NAMALWA (cell line): ENCODE results near the gene RTN1.
A peak's percentile ranks its signal among the peaks of the same experiment; 100 is the strongest.
"Not testable (repeated sequence)": the region's sequence is repeated elsewhere in the genome, so short reads cannot be mapped to it uniquely, and the experiment has no call there.

Experiments used
- DNase-seq: peaks from one replicate; pipeline ENCODE4 v3.0.0-alpha.2; 2015; ENCODE audit warnings: low spot score

RTN1 gene

DNA sequence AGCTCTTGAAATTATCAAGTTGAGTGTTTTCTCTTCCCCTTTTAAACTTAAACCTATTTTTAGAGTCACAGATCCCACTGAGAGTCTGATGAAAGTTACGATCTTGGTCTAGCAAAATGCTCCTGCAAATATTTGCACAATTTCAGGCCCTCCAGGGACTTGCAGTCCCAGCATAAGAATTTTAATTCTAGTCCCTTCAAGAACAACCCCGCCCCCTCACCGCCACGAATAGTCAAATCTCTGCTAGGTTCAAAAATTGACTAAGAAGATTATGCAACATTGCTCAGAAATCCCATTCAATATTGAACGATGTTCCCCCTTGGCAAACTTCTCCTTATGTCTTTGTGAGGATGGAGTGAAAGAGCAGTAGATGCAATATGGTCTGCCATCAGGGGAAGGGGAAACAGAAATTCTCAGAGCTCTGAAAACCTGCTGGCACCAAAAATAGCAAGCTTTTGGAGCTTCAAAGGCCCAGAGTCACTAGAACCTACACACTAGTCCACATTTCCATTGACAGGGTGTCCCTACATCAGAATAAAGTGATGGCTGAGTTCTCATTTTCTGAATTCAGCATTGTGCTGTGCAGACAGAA lies 166.4 kb downstream of the RTN1 start:
- no peak for DNase-seq

DNA sequence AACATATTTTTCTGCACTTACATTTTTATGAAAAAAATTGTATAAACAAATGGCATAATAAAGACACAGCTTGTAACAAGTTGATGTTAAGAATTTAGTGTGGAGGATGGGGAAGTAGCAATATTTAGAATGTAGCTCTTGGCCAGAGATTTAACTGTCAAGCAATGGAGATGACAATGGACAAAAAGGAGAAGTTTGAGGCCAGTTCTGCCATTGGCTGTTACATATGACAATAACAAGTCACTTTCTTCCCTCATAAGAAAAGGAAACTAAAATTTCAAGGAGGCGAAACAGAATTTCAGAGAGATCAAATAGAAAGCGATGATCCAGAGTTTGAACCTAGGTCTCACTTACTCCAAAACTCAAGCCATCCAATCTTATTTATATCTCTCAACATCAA lies 171.1 kb downstream of the RTN1 start:
- no peak for DNase-seq

DNA sequence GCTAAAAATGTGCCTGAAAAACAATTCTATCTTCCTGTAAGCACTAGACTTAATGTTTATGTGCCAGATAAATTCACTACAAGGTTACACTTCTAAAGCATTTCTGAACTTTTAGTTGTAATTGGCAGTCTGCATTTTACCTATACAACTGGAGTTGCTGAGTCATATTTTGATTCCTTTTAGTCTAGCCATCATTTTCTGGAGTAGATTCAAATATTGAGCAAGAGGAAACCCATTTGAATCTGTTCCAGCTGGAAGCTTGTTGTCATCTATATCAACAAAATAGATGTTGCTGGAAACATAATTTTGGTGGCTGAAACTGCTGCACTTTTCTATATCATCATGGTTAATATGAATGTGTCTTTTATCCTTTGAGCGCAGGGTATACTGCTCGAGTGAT lies 171.8 kb downstream of the RTN1 start:
- no peak for DNase-seq

DNA sequence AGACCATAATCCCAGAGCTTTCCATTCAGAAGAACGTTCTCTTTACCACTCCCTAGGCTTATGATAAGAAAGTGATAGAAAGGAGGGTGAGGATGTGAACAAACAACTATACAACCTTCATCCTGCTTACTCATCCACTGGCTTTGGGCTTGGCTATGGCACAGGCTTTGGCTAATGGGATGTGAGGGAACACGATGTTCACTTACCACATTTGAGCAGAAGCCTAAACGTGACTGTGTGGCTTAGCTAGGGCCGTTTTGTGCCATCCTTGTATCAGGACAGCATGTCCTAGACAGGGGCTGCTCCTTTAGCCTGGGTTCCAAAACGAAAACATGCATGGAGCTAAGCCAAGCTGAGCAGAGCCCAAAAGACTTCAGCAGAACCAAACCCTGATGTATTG lies 175.4 kb downstream of the RTN1 start:
- no peak for DNase-seq

DNA sequence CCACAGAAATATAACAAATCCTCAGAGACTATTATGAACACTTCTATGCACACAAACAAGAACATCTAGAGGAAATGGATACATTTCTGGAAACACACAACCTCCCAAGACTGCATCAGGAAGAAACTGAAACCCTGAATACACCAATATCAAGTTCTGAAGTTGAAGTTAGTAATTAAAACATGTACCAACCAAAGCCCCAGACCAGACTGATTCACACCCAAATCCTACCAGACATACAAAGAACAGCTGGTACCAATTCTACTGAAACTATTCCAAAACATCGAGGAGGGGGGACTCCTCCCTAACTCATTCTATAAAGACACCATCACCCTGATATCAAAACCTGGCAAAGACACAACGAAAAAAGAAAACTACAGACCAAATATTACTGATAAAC lies 179.3 kb downstream of the RTN1 start:
- no peak for DNase-seq

- DNase-seq, result no peak
Observed at GRCh38 chr14:59690426-59690825, 180.2 kb downstream of the RTN1 start.

- DNase-seq, result peak; percentile 46
Observed at GRCh38 chr14:59688224-59689170, 182.1 kb downstream of the RTN1 start.

GRCh38 chr14:59687663-59688062 lies 182.9 kb downstream of the RTN1 start:
- no peak for DNase-seq

GRCh38 chr14:59679872-59680271 lies 190.7 kb downstream of the RTN1 start:
- DNase-seq, result no peak

- no peak for DNase-seq
Observed at GRCh38 chr14:59678352-59678751, 192.2 kb downstream of the RTN1 start.

GRCh38 chr14:59677771-59678231 lies 192.8 kb downstream of the RTN1 start:
- no peak for DNase-seq

DNA sequence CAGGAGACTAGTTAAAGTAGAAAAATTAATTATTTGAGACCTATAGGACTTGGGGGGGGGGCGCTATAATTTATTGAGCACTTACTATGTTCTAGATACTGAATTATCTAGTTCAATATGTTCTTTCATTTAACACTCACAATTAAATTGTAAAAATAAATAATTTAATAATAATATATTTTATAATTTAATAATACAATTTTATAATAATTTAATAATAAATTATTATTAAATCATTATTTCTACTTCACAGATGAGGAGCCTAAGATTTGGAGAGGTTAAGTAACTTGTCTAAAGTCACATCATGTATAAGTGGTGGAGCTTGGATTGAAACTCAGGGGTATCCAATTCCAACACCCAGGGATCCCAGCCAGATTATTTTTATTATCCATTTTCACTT lies 195.2 kb downstream of the RTN1 start:
- no peak for DNase-seq

DNA sequence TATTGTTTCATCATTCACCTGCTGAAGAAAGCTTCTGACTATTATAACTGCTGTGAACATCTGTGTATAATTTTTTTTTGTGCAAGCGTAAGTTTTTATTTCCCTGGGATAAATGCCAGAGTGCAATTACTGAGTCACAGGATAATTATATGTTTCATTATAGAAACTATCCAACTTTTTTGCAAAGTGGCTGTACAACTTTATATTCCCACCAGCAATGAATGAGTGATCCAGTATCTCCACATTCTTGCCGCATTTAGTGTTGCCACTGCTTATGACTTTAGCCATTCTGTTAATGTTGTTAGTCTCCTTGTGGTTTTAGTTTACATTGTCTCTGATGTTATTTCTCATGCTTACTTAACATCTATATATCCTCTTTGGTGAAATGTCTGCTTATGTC lies 205.8 kb downstream of the RTN1 start:
- no peak for DNase-seq

DNA sequence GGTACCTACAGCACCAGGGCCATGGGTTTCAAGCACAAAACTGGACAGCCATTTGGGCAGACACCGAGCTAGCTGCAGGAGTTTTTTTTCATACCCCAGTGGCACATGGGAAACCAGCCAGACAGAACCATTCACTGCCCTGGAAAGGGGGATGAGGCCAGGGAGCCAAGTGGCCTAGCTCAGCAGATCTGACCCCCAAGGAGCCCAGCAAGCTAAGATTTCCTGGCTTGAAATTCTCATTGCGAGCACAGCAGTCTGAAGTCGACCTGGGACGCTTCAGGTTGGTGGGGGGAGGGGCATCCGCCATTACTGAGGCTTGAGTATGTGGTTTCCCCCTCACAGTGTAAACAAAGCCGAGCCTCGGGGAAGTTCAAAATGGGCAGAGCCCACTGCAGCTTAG lies 212.8 kb downstream of the RTN1 start:
- DNase-seq, result no peak

DNA sequence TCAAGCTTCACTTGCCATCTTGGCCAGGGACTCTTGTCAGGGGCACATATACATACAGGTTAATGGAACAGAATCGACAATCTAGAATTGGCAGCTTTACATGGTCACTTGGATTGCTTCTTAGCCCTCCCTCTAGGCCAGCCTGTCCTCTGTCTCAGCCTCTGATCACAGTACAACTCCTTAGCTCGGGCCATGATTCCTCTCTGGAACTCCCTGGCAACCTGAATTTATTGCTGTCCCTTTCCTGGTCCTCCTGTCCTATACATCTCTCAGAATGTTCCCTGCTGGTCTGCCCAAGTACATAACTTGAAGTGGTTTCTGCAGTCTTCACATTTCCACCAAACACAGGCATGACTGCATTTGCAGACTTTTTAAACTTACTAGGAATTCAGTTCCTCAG lies 214.1 kb downstream of the RTN1 start:
- DNase-seq, result no peak

DNA sequence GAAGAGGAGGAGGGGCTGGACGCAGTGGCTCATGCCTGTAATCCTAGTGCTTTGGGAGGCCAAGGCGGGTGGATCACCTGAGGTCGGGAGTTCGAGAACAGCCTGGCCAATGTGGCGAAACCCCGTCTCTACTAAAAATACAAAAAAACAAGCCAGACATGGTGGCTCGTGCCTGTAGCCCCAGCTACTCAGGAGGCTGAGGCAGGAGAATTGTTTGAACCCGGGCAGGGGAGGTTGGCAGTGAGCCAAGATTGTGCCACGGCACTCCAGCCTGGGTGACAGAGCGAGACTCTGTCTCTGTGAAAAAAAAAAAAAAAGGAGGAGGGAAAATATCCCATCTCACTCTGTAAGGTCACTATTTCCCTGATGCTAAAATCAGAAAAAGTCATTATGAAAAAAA lies 216.4 kb downstream of the RTN1 start:
- not testable (repeated sequence) for DNase-seq

- not testable (repeated sequence) for DNase-seq
Observed at GRCh38 chr14:59646832-59647231, 223.7 kb downstream of the RTN1 start.

GRCh38 chr14:59638885-59639284 lies 231.7 kb downstream of the RTN1 start:
- DNase-seq, result no peak

DNA sequence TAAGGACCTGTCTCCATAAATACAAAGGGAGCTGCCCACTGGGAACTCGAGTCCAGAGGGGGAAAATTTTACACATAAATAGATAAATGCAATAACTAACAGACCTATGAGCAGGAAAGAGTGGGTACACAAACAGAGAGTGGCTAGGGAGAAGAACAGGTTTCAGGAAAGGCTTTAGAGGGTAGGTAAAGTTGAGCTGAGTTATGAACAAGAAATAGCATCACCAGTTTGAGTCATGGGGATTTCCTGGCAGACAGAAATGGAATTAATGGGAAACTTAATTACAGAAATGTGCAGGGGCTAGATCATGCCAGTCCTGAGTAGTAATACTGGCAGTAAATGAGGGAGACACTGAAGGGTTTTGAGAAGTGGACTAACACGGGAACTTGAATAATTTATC lies 236.0 kb downstream of the RTN1 start:
- no peak for DNase-seq

DNA sequence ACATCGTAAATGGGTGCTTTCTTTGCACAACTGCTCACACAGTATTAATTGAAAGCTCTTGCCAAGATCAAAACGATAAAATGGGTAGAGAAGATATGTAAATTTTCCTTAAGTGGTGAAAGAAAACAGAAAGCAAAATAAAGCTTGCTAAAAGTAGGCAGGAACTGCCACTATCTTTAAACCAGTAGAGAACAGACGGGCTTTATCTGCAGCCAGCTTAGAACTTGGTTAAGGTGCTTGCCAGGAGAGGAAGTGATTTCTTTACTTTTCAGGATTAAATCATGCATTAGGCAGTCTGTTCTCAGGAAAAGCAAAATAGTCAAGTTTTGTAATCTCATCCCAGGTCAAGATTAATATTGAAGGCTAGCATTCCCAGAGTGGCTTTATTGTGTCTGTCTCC lies 237.1 kb downstream of the RTN1 start:
- no peak for DNase-seq

DNA sequence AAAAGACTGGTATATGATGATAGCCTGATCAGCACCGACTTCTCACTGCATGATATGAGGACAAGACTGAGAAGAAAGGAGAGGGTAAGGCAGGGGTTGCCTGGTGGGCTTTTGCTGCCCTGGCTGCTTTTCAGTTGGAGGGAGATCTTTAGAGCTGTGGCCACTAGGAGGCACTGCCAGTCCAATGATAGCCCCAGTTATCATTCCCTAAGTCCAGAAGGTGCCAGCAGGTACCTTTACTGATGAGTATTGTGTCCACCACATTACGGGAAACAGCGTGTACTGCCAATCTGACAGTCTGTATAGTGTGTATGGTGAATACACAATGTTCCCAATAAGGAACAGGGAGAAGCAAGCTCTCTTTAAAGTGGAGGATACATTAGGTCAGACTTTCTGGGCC lies 238.2 kb downstream of the RTN1 start:
- DNase-seq, result peak; percentile 13

DNA sequence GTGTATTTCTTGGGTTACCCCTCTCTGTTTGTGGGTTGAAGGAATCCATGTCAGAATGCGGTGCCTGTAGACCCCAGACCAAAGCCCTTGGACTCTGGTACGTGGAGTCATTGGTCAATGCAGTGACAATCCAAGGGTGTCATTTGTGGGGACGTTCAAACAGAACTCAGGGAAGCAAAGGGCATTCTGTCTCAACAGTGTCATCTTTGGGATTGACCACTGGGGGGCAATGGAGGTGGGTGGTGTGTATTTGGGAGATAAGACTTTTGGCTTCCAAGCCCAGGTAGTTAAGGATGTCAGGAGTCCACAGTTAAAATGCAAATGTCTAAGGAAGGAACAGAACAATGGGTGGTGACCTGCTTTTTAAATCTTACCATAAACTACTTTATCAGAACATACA lies 239.3 kb downstream of the RTN1 start:
- peak; percentile 5 for DNase-seq

DNA sequence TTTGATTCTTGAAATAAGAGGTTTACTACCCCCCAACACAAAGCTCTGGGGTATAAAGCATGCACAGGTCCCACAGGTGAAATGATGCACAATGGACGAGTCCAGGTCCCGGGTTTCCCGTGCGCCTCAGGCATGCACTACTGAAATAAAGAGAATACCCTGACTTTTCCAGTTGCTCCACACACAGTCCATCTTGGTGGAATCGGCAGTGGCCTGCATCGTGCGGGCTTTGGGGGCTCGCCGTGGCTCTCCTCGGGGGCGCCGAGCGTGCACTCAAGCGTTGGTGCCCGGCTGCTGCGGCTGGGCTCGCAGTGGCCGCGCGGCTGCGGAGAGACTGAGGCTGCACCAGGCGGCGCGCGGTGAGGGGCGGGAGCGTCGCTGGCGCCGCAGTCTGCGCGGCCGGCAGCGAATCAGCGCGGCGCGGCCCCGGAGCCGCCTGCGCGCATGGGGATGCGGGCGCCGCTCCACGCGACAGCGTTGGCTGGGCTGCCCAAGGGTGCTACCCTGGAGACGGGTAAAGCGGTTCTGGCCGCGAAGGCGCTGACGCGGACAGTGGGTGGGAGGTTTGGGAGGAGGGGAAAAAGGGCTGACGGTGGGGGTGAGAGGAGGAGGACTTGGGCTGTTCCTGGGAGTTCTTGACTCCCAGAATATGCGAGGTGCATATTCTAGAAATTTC lies 240.2 kb downstream of the RTN1 start:
- no peak for DNase-seq
